ENCODE data around the gene SLC41A1.

DNA sequence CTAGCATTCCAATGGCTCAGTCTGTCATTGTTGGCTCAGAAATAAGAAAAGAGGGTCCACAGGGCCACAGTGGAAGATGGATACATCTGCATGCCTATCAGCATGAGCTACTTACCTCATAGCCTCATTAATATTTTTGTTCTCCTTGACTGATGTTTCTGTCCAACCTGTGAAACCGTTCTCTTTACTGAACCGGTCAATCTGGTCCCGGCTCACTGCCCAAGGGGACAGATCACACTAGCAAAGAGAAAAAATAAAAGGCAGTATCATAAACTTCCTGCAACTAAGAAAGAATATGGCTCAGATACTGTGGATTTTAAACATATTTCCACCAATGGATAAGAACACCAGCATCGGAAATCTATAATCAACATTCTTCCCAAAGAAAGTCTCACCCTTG is 42.4 kb downstream of the SLC41A1 start:
- TF ChIP-seq, protein P1, sequence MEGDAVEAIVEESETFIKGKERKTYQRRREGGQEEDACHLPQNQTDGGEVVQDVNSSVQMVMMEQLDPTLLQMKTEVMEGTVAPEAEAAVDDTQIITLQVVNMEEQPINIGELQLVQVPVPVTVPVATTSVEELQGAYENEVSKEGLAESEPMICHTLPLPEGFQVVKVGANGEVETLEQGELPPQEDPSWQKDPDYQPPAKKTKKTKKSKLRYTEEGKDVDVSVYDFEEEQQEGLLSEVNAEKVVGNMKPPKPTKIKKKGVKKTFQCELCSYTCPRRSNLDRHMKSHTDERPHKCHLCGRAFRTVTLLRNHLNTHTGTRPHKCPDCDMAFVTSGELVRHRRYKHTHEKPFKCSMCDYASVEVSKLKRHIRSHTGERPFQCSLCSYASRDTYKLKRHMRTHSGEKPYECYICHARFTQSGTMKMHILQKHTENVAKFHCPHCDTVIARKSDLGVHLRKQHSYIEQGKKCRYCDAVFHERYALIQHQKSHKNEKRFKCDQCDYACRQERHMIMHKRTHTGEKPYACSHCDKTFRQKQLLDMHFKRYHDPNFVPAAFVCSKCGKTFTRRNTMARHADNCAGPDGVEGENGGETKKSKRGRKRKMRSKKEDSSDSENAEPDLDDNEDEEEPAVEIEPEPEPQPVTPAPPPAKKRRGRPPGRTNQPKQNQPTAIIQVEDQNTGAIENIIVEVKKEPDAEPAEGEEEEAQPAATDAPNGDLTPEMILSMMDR (IDR thresholded peaks at IDR 0.05; ENCODE audit: low read depth, low read length): no peak
- TF ChIP-seq, protein P2, sequence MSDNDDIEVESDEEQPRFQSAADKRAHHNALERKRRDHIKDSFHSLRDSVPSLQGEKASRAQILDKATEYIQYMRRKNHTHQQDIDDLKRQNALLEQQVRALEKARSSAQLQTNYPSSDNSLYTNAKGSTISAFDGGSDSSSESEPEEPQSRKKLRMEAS (IDR thresholded peaks at IDR 0.05; ENCODE audit: low read depth, low read length): no peak
- TF ChIP-seq POLR2A (IDR thresholded peaks at IDR 0.05; ENCODE audit: extremely low read depth, insufficient read length) (no peak), MYC (IDR thresholded peaks at IDR 0.05; ENCODE audit: low read depth, low read length) (no peak)

All from NB4 (cell line).